PC-9 (cell line): ENCODE data around the gene PNPLA2. TPM values are rescaled to one million over a fixed set of nuclear protein-coding genes. Genes with fewer than 3 reads are reported as not detected.

Experiments used
- BruUV-seq: library from RNA; stranded (reverse); fragments of 400-500 nt; replicated peaks from 2 replicates; lab custom pipeline; 2021; lab: Mats Ljungman, UMichigan
- CTCF ChIA-PET: fragments of 300-600 bp; sonication (Branson Sonifier 250); formaldehyde crosslinking; loops from one replicate; lab custom pipeline; 2022; ENCODE audit warnings: antibody characterized with exemption; lab: Charles Lee
- POLR2A ChIA-PET: fragments of 300-600 bp; sonication (Branson Sonifier 250); formaldehyde crosslinking; loops from one replicate; lab custom pipeline; 2022; ENCODE audit warnings: antibody characterized with exemption; ENCODE audit not compliant: unreplicated experiment; lab: Charles Lee
- DNase-seq, 2 experiments: peaks; one replicate each; pipeline versions ENCODE4 v3.0.0 to v3.0.0-alpha.2; 2015 to 2022; ENCODE audit warnings: mixed read lengths in 1 of 2
- H2AFZ ChIP-seq: fragments of 200-600 bp; sonication (generic); 2 replicates; pipeline ENCODE4 v1.8.1; 2017; ENCODE audit warnings: antibody characterized with exemption
- H3F3A ChIP-seq: fragments of 200-600 bp; sonication (generic); 2 replicates; pipeline ENCODE4 v1.8.1; 2017; ENCODE audit warnings: antibody characterized with exemption, mild to moderate bottlenecking, low read depth; ENCODE audit not compliant: insufficient read depth
- H3K27ac ChIP-seq: fragments of 200-600 bp; sonication (generic); 2 replicates; pipeline ENCODE4 v1.6.1; 2016; ENCODE audit warnings: mixed run types
- H3K27me3 ChIP-seq: fragments of 200-600 bp; sonication (generic); 2 replicates; pipeline ENCODE4 v1.6.1; 2016; ENCODE audit warnings: low read depth, mixed run types; ENCODE audit not compliant: insufficient read depth
- H3K36me3 ChIP-seq: fragments of 200-600 bp; sonication (generic); 2 replicates; pipeline ENCODE4 v1.6.1; 2016; ENCODE audit warnings: low read depth, mixed run types
- H3K4me1 ChIP-seq: fragments of 200-600 bp; sonication (generic); replicated peaks from 2 replicates; pipeline ENCODE4 v1.6.1; 2016; ENCODE audit warnings: mixed run types; ENCODE audit not compliant: insufficient read depth
- H3K4me2 ChIP-seq: fragments of 200-600 bp; sonication (generic); 2 replicates; pipeline ENCODE4 v1.6.1; 2017; ENCODE audit warnings: mixed run types
- H3K4me3 ChIP-seq: fragments of 200-600 bp; sonication (generic); 2 replicates; pipeline ENCODE4 v1.6.1; 2016; ENCODE audit warnings: mixed run types
- H3K79me2 ChIP-seq: fragments of 200-600 bp; sonication (generic); 2 replicates; pipeline ENCODE4 v1.6.1; 2017; ENCODE audit warnings: low read depth, mixed run types
- H3K9me2 ChIP-seq: fragments of 200-600 bp; sonication (generic); 2 replicates; pipeline ENCODE4 v1.8.1; 2017; ENCODE audit warnings: mild to moderate bottlenecking; ENCODE audit not compliant: insufficient read depth
- H3K9me3 ChIP-seq: fragments of 200-600 bp; sonication (generic); 2 replicates; pipeline ENCODE4 v1.8.1; 2016; ENCODE audit warnings: low read depth; ENCODE audit not compliant: insufficient read depth
- H4K20me1 ChIP-seq: fragments of 200-600 bp; sonication (generic); 2 replicates; pipeline ENCODE4 v1.8.1; 2017; ENCODE audit not compliant: insufficient read depth
- EZH2 ChIP-seq: fragments of 200-600 bp; sonication (generic); IDR thresholded peaks from 2 replicates; pipeline ENCODE4 v1.8.0; 2017; ENCODE audit warnings: antibody characterized with exemption, low read depth
- intact Hi-C: fragments of 100-400 bp; cut with micrococcal nuclease; formaldehyde crosslinking; loops from one replicate; pipeline ENCODE4 v1.10.0; 2022; ENCODE audit not compliant: unreplicated experiment
- total RNA-seq: library from RNA; stranded (reverse); gene quantifications from 2 replicates; pipeline ENCODE4 v1.2.3, GENCODE V29; 2021
- TF ChIP-seq, protein P1 (sequence below): fragments of 200-600 bp; sonication (generic); conservative IDR thresholded peaks from 2 replicates; pipeline ENCODE4 v1.6.1; 2017; ENCODE audit warnings: mixed run types, antibody characterized with exemption, mild to moderate bottlenecking, moderate library complexity

The PNPLA2 gene
- total RNA-seq, 1 experiment from 2014 or later: 137 TPM

DNA sequence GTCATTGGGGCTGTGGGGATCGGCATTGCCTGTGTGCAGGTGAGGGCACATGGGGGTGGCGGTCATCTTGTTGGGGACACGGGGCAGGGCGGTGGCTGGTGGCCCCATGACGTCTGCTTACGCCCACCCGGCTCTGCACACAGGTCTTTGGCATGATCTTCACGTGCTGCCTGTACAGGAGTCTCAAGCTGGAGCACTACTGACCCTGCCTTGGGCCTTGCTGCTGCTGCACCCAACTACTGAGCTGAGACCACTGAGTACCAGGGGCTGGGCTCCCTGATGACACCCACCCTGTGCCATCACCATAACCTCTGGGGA lies 19.2 kb downstream of the PNPLA2 start:
- POLR2A ChIA-PET: no interaction called here
- Histone ChIP-seq H3K9me3 (no peaks in the 10 kb centered on the region), H3F3A (peaks cover 26% of the 10 kb centered on the region; the same call in 1 of the 2 replicates), H2AFZ (no peak overlapping the region), H3K4me1 (peaks cover 19% of the 10 kb centered on the region), H3K27ac (no peak overlapping the region), H3K4me2 (no peak overlapping the region), H3K79me2 (peaks cover 31% of the 10 kb centered on the region), H3K4me3 (no peak overlapping the region), H3K27me3 (no peaks in the 10 kb centered on the region), H3K36me3 (no peaks in the 10 kb centered on the region), H3K9me2 (no peaks in the 10 kb centered on the region), H4K20me1 (peaks cover 18% of the 10 kb centered on the region)
- no peak for DNase-seq
- intact Hi-C loops: no loop called here
- CTCF ChIA-PET: no interaction called here
- TF ChIP-seq, protein P1, sequence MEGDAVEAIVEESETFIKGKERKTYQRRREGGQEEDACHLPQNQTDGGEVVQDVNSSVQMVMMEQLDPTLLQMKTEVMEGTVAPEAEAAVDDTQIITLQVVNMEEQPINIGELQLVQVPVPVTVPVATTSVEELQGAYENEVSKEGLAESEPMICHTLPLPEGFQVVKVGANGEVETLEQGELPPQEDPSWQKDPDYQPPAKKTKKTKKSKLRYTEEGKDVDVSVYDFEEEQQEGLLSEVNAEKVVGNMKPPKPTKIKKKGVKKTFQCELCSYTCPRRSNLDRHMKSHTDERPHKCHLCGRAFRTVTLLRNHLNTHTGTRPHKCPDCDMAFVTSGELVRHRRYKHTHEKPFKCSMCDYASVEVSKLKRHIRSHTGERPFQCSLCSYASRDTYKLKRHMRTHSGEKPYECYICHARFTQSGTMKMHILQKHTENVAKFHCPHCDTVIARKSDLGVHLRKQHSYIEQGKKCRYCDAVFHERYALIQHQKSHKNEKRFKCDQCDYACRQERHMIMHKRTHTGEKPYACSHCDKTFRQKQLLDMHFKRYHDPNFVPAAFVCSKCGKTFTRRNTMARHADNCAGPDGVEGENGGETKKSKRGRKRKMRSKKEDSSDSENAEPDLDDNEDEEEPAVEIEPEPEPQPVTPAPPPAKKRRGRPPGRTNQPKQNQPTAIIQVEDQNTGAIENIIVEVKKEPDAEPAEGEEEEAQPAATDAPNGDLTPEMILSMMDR: no peak
- no peak for TF ChIP-seq EZH2
- BruUV-seq: no TSS peak

DNA sequence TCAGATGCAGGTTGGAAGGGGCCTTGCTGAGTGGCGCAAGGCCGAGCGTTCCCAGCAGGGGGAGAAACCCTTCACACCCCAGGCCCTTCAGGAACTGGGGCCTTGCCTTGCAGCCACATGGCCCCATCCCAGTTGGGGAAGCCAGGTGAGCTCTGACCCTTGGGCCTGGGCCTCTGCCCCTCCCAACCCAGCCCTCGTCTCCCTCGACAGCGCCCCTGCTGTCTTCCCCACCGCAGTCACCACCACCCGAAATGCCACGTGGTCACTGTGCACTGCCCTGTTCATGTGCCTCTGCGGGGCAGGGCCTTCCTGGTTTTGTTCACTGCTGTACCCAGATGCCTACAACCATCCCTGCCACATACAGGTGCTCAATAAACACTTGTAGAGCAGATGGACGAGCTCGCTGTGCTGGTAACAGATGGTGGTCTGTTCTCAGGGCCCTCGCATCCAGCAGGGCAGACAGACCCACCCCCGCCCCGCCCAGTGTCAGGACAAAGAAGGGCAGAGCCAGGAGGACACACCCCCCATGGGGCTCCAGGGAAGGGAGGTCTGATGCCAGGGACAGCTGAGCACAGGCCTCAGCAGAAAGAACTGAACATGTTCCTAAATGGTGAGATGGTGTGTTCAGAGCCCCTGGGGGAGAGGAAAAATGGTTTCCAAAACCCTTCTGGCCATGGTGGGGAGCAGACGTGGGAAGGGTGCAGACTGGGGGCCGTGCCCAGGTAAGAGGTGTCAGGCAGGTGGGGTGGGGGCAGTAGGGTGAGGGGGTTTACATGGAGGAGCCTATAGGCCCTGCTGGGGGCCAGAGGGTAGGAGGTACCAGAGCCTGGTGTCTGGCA lies 19.9 kb downstream of the PNPLA2 start:
- Histone ChIP-seq H4K20me1 (peaks cover 18% of the 10 kb centered on the region), H3K9me3 (no peaks in the 10 kb centered on the region), H3K36me3 (no peaks in the 10 kb centered on the region), H3F3A (peaks cover 26% of the 10 kb centered on the region; the same call in 1 of the 2 replicates), H3K4me1 (peaks cover 20% of the 10 kb centered on the region), H3K79me2 (peaks cover 27% of the 10 kb centered on the region), H3K9me2 (no peaks in the 10 kb centered on the region), H2AFZ (no peak overlapping the region), H3K27me3 (no peaks in the 10 kb centered on the region), H3K4me2 (no peak overlapping the region), H3K4me3 (no peak overlapping the region), H3K27ac (no peak overlapping the region)
- intact Hi-C loops: no loop called here
- no peak for DNase-seq
- no TSS peak for BruUV-seq
- ChIA-PET CTCF (no interaction called here), POLR2A (no interaction called here)
- no peak for TF ChIP-seq EZH2
- TF ChIP-seq, protein P1: no peak

DNA sequence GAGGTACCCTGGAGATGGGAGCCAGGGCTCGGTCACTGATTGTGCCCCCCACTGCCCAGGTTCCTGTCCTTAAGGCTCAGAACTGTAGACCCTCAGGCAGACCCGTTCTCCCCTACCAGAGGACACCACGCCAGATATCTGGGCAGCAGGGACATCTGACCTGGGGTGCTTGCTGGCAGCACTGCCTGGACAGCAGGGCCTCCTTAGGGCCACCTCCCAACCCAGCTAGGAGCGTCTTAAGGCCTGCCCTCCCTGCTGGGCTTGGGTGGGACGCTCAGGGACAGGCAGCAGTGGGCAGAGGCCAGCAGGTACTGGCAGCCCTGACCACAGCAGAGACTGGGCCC lies 20.5 kb downstream of the PNPLA2 start:
- Histone ChIP-seq H3K79me2 (peaks cover 21% of the 10 kb centered on the region), H3K4me1 (peaks cover 21% of the 10 kb centered on the region), H3K27me3 (no peaks in the 10 kb centered on the region), H3F3A (peaks cover 21% of the 10 kb centered on the region; the same call in 1 of the 2 replicates), H3K27ac (no peak overlapping the region), H3K9me2 (no peaks in the 10 kb centered on the region), H3K4me3 (no peak overlapping the region), H3K9me3 (no peaks in the 10 kb centered on the region), H4K20me1 (peaks cover 18% of the 10 kb centered on the region), H3K4me2 (no peak overlapping the region), H3K36me3 (no peaks in the 10 kb centered on the region), H2AFZ (no peak overlapping the region)
- no TSS peak for BruUV-seq
- POLR2A ChIA-PET: no interaction called here
- no peak for DNase-seq
- intact Hi-C loops: no loop called here
- TF ChIP-seq EZH2: no peak
- TF ChIP-seq, protein P1: no peak
- CTCF ChIA-PET: no interaction called here
